Frontal cortex (tissue), 4 donors: ENCODE measurements around the gene HERC4. TPM values are rescaled to one million over a fixed set of nuclear protein-coding genes. Genes with fewer than 3 reads are reported as not detected.

Experiments used
- DNase-seq, 2 donors: peaks; one replicate each; pipeline ENCODE4 v3.0.0; 2012; ENCODE audit warnings: low spot score in 2 of 2
- FAIRE-seq: peaks from 2 replicates; lab custom pipeline; 2012; peaks lifted over from hg19 to GRCh38; lab: Jason Lieb, UNC
- total RNA-seq: library from RNA; depleted of rRNA; stranded (reverse); fragments of >200 nt; gene quantifications from one replicate; pipeline ENCODE4 v1.2.3, GENCODE V29; 2014
- donor health status: control.
- donor health status: control.
- donor health status: control.

The HERC4 gene, protein sequence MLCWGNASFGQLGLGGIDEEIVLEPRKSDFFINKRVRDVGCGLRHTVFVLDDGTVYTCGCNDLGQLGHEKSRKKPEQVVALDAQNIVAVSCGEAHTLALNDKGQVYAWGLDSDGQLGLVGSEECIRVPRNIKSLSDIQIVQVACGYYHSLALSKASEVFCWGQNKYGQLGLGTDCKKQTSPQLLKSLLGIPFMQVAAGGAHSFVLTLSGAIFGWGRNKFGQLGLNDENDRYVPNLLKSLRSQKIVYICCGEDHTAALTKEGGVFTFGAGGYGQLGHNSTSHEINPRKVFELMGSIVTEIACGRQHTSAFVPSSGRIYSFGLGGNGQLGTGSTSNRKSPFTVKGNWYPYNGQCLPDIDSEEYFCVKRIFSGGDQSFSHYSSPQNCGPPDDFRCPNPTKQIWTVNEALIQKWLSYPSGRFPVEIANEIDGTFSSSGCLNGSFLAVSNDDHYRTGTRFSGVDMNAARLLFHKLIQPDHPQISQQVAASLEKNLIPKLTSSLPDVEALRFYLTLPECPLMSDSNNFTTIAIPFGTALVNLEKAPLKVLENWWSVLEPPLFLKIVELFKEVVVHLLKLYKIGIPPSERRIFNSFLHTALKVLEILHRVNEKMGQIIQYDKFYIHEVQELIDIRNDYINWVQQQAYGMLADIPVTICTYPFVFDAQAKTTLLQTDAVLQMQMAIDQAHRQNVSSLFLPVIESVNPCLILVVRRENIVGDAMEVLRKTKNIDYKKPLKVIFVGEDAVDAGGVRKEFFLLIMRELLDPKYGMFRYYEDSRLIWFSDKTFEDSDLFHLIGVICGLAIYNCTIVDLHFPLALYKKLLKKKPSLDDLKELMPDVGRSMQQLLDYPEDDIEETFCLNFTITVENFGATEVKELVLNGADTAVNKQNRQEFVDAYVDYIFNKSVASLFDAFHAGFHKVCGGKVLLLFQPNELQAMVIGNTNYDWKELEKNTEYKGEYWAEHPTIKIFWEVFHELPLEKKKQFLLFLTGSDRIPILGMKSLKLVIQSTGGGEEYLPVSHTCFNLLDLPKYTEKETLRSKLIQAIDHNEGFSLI
- 72.6 TPM for total RNA-seq

DNA sequence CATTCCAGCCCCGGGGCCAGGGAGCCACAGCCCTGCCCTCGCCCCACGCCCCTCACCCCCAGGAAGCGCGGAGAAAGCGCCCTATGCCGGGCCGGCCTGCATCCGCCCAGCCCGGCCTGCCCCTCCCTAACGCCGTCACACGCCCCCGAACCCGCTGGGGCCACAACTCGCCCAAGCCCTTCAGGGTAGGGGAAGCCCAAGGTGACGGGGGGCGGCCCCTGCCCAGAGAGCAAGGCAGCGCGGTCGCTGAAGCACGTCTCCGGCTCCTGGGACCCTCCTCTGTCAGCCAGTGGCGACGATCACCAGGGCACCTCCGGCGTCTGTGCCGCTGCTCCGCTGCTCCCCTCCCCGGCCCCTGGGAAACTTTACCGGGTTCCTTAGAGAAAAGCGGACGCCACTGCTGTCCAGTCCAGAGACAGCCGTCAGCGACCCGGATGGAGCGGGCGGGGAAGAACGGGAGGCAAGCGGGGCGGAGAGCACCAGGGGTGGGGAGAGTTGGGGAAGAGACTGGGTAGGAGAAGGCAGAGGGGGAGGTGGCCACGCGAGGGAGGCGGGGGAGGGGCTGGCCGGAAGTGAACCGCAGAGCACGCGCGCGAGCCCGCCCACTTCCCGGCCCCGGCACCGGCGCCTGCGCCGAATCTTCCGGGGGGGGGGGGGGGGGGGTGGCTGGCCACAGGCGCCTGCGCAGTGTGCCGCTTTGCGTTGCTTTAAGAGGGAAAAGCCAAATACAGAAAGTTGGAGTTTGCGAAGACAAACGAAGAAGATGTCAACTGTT is at the start of gene HERC4:
Gene HERC4 (minus strand): TSS at position 509 of the 775 bp plus-strand sequence. CDS start 2,175 bp downstream, outside the sequence.
- DNase-seq: peak; percentile 94 to 96
- no peak for FAIRE-seq

DNA sequence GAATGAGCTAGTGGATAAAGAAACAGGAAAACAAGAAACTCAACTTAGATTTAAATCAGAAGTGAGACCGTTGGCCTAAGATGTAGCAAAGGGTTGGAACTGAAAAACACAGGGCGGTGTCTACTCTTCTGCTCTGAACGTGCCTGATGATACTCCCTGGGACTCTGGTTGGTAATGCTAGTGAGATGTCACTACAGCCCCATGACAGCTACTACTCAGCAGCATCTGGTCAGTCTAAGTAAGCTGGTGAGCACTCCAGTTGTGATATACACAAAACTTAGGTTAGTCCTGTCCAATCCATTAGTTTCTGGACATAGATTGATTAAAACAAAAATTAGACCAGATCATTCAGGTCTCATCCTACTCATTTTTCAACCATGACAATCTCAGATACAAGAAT is 49.6 kb upstream of the HERC4 start:
- DNase-seq (no peak), FAIRE-seq (no peak)

DNA sequence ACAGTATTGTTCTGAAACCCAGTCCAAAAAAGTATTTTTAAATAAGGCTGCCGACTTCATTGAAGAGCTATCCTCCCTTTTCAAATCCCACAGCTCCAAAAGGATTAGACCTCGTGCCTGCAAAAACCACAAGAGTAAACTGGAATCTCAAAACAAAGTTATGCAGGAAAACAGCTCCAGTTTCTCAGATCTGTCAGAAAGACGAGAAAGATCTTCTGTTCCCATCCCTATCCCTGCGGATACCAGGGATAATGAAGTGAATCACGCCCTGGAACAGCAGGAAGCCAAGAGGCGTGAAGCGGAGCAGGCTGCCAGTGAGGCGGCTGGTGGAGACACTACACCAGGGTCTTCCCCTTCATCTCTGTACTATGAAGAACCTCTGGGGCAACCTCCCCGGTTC is 46.8 kb upstream of the HERC4 start:
- no peak for DNase-seq

DNA sequence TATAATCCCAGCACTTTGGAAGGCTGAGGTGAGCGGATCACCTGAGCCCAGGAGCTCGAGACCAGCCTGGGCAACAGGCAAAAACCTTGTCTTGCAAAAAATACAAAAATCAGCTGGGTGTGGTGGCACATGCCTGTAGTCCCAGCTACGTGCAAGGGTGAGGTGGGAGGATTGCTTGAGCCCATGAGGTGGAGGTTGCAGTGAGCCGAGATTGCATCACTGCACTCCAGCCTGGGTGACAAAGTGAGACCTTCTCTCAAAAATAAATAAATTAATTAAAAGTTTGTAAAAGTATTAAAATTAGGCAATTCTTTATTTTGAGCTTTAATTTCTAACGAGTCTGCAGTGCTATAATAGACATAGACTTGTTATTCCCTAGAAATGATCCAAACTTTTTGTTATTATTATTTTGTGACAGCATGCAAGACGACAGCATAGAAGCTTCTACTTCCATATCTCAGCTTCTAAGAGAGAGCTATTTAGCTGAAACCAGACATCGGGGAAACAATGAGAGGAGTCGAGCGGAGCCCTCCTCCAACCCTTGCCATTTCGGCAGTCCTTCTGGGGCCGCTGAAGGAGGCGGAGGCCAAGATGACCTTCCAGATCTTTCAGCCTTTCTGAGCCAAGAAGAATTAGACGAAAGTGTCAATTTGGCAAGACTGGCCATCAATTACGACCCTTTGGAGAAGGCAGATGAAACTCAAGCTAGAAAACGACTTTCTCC is 46.1 kb upstream of the HERC4 start:
- FAIRE-seq (no peak), DNase-seq (no peak)

More for the DNA sequence above, 46.8 kb upstream of the HERC4 start:
- no peak for FAIRE-seq

DNA sequence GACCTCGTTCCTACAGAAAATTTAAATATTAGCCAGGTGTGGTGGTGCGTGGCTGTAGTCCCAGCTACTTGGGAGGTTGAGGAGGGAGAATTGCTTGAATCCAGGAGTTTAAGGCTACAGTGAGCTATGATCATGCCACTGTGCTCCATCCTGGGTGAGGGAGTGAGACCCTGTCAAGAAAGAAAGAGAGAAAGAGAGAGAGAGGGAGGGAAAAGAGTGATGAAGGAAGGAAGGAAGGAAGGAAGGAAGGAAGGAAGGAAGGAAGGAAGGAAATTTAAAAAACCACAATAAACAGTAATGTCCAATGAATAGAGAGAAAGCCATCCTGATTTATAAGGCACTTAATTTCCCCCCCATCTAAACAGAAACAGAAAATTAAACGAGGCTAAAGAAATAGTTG is 43.6 kb upstream of the HERC4 start:
- DNase-seq (no peak), FAIRE-seq (no peak)

DNA sequence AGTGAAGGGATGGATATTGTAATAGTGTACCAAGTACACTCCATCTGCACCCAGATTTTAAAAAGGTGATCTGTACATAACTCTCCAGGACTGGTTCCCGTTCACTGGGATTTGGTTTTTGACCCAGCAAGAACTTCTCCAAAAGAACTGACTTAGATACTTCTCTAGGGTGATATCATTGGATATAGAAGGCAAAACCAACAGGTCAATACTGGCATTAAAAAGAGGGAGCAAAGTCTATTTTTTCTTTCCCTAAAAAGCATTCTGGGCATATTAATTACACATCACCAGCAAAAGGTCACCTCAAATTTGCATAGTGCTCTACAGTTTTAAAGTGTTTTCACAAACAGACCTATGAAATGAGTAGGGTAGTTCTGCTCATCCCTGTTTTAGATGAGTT is 37.8 kb upstream of the HERC4 start:
- FAIRE-seq: no peak
- DNase-seq: no peak

DNA sequence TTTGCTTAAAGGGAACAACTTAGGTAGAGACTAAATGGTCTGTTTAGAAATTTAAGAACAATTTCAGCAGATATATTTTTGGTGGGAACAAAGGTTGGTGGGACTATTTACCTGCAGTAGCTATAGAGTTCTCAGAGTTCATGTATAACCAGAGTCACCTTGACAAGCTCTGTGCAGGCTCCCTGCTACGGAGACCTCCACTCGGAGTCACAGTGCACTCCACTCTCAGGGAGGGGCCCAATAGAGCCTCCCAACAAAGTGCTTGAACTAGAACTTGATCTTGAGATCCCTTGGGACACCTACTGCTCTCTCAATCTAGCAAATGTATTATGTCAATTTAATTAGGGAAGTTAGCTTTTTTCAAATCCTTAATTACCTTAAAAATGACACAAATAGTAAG is 36.5 kb upstream of the HERC4 start:
- FAIRE-seq (no peak), DNase-seq (no peak)

DNA sequence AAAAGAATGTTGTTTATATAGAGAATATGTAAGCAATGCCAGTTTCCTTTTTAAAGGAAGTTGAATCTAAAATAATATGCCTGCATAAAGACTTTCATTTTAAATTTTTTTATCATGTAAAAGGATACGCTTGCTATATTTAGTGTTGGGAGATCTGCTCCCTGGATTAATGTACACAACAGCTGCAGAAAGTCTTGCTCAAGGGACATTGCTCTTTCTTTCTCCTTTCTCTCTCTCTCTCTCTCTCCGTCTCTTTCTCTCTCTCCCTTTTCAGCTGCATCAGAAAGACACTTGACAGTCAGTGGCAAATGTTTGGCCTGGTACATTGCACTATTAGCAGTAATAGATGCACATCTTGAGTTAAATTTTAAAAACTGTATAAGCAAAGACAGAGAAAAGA is 34.9 kb upstream of the HERC4 start:
- no peak for DNase-seq
- FAIRE-seq: no peak

DNA sequence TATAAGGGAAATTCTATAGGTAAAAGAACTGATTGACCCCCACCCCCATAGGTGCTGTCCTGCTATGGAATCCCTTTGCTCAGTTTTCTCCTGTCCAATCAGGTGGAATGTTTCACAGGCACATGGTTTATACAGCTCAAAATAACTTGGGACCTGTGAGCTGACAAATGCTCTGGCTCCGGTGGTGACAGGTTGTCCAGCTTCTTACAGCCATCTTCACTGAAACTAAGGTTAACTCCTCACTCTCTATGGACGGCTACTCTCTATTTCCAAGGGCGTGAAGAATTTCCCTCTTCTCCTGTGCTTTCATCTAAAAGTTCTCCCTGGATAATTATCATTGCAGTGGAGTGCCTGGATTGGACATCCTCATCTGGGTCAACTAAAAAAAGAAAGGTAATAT is 34.2 kb upstream of the HERC4 start, which contains the start of gene MYPN:
Gene MYPN (plus strand): TSS at position 158 of the 400 bp plus-strand sequence. CDS start 11,951 bp downstream, outside the sequence.
- no peak for DNase-seq
- FAIRE-seq: no peak

DNA sequence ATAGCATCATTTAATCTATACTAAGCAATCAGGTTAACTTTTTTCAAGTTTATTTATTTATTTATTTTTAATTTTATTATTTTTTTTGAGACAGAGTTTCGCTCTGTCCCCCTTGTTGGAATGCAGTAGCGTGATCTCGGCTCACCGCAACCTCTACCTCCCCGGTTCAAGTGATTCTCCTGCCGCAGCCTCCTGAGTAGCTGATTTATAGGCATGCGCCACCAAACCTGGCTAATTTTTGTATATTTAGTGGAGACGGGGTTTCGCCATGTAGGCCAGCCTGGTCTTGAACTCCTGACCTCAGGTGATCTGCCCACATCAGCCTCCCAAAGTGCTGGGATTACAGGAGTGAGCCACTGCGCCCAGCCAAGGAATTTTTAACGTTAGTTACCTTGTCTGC is 33.6 kb upstream of the HERC4 start:
- FAIRE-seq (no peak), DNase-seq (no peak)

DNA sequence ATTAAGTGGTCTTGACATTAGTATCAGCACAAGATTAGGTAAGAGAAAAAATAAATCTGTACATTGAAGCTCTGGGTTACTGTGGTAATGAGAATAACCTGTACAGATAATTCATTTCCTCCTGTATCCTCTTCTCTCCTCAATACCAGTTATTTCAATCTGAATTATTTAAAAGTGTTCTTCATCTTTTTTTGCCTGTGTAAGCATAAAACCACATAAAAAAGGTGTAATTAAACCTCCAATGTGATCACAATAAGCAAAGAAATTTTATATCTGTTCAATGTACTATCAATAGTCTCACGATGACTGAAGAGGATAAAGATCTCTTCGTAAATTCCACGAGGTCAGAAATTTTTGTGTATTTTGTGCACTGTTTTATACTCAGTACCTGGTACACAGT is 33.0 kb upstream of the HERC4 start:
- FAIRE-seq (no peak), DNase-seq (no peak)

DNA sequence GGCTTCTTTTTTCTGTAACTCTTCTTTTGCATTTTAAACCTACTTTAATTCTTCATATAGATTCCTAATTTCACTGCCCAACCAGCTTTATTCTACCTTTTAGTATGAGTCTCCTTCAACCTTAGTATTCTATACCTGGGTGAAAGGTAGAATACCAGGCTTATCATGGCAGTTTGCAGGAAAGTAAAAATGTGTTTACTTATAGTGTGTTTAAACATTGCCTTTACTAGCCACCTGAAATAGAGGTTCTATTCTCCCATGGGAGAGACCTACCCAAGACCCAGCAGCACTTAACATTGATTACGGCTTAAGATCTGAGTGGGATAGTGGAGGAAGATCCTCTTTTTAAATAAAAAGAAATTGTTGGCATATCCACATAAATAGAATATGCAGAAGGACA is 32.6 kb upstream of the HERC4 start:
- DNase-seq: no peak
- no peak for FAIRE-seq

DNA sequence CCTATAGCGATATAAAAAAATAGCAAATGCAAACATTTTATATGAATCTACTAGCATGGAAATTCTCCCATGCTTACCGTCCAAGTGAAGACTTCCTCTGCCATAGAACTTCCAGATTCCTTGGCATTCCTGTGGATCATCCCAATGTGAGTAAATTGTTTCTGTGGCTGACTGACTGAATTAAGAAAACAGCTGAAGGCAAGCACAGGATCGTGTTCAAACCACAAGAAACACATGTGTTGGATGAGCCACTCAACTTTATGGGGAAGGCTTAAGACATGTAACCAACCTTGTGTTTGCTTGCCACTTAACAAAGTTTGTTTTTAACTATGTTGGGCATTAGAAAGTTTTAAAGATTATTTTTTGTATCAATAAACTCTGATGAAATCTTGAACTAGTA is 31.6 kb upstream of the HERC4 start:
- no peak for FAIRE-seq
- DNase-seq: no peak

DNA sequence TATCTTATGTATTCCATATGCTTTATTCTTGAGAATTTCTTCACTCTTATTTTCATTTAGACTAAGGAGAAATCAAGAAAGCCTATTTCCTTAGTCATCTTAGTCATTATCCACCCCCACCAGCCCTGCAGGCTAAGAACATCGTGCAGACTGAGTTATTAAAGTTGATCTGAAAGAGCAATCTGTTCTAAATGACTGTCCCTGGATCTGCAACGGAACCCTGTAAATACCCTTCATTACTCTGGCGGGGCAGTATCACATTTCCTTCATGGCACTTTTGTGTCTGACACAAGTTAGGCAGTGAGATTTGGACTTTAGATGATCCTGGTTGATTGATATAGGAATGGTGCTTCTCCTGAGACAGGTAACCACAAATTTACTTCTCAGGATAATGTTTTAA is 30.7 kb upstream of the HERC4 start:
- no peak for DNase-seq
- FAIRE-seq: no peak

DNA sequence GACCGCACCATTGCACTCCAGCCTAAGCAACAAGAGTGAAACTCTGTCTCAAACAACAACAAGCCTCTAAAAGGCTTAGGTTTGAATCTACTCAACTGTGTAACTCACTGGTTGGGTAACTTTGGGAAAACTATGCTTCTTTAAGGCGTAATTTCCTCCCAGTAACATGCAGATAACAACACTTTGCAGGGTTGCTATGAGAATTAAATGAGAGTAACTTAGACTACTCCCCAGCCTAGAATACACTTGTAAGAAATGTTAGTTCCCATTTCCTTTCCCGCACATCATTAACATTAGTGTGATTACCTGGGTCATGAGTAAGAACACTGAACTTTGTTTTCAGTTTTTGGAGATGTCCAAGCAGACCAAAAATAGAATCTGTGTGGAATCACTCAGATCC is 28.8 kb upstream of the HERC4 start:
- FAIRE-seq (no peak), DNase-seq (no peak)

DNA sequence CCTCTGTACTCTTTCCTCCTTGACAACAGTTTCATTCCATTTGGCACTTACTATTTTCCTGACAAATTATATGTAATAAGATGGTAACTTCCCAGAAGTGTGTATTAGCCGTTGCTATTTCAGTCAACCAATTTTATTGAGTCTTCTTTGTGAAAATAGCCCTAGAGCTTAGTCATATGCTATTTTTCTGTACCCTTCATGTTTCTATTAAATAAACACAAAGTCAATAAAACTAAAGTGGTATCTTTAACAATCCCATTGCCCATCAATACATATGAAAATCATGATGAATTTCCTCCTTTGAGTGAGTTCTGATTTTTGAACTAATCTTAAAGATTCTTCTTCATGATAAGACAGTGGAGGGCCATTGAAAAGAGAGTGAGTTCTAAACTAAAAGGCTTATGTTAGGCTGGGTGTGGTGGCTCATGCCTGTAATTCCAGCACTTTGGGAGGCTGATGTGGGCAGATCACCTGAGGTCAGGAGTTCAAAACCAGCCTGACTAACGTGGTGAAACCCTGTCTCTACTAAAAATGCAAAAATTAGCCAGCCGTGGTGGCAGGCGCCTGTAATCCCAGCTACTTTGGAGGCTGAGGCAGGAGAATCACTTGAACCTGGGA is 28.3 kb upstream of the HERC4 start:
- no peak for DNase-seq
- no peak for FAIRE-seq

DNA sequence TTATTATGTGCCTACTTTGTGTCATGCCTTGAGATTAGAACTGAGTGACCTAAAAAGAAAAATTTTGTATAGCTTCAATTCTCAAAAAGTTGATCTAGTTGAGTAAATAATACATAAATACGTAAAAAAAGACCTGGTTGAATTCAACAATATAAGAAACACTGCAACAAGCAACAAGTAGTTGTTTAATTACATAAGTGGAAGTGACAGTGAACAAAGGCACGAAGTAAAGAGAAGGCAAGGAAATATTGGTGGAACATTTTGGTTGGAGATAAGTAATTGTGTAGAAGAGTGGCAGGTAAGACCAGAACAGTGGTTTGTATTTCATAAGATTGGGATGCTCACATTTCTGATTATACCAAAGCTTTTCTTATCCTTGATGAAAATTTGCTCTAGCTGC is 26.0 kb upstream of the HERC4 start:
- no peak for DNase-seq
- FAIRE-seq: no peak

DNA sequence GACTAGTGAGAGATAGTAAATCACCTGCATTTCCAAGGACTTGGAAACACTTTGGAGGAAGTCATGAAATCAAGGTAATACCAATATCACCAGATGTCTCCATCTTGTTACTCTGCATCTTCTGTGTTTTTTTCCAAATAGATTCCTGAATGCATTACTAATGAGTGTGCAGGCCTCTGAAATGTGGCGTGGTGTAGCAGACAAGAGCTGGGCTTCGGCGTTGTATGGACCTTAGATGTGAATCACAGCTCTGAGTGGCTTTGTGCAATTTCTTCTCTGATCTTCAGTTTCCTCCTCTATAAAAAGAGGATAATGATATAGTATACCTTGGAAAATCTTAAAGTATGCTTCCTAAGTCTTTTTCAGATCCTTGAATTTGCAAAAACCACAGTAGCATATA is 24.7 kb upstream of the HERC4 start:
- DNase-seq (no peak), FAIRE-seq (no peak)
